Midbrain (tissue), 1 donor: ENCODE results near the gene HHIPL1.
"Not testable (repeated sequence)": the region's sequence is repeated elsewhere in the genome, so short reads cannot be mapped to it uniquely, and the experiment has no call there.

Experiments
- DNase-seq: peaks from one replicate; lab custom pipeline; 2025; lab: John Stamatoyannopoulos, UW

HHIPL1 gene

GRCh38 chr14:99635116-99635515 lies 9.8 kb upstream of the HHIPL1 start:
- DNase-seq = no peak

GRCh38 chr14:99636487-99636886 lies 8.4 kb upstream of the HHIPL1 start:
- no peak for DNase-seq

GRCh38 chr14:99637624-99638023 lies 7.3 kb upstream of the HHIPL1 start:
- DNase-seq = no peak

- DNase-seq = not testable (repeated sequence)
These were observed 2.2 kb upstream of the HHIPL1 start for GRCh38 chr14:99642771-99643170.

GRCh38 chr14:99643343-99643742 lies 1.6 kb upstream of the HHIPL1 start:
- DNase-seq = no peak

GRCh38 chr14:99644035-99644587 lies 818 bp upstream of the HHIPL1 start:
- no peak for DNase-seq

GRCh38 chr14:99645545-99646505 lies 896 bp downstream of the HHIPL1 start:
- no peak for DNase-seq

- DNase-seq = no peak
These were observed 2.5 kb downstream of the HHIPL1 start for GRCh38 chr14:99647411-99647810.

GRCh38 chr14:99648027-99648784 lies 3.3 kb downstream of the HHIPL1 start:
- DNase-seq = no peak

GRCh38 chr14:99649219-99649618 lies 4.3 kb downstream of the HHIPL1 start:
- DNase-seq = no peak

GRCh38 chr14:99649643-99650042 lies 4.7 kb downstream of the HHIPL1 start:
- no peak for DNase-seq

- no peak for DNase-seq
These were observed 5.3 kb downstream of the HHIPL1 start for GRCh38 chr14:99650189-99650588.

- DNase-seq = no peak
These were observed 7.2 kb downstream of the HHIPL1 start for GRCh38 chr14:99651953-99652746.

GRCh38 chr14:99654235-99654985 lies 9.5 kb downstream of the HHIPL1 start:
- DNase-seq = peak; percentile 60

GRCh38 chr14:99655521-99655920 lies 10.6 kb downstream of the HHIPL1 start:
- no peak for DNase-seq

- DNase-seq = no peak
These were observed 11.2 kb downstream of the HHIPL1 start for GRCh38 chr14:99656171-99656570.

GRCh38 chr14:99657645-99658155 lies 12.8 kb downstream of the HHIPL1 start:
- no peak for DNase-seq

GRCh38 chr14:99658218-99658845 lies 13.4 kb downstream of the HHIPL1 start:
- no peak for DNase-seq

GRCh38 chr14:99659333-99659741 lies 14.4 kb downstream of the HHIPL1 start:
- no peak for DNase-seq

GRCh38 chr14:99660006-99660566 lies 15.2 kb downstream of the HHIPL1 start:
- DNase-seq = no peak
